AG20443 (cell line): ENCODE data around the gene MDH1B.

Source experiments
- DNase-seq: peaks from one replicate; pipeline ENCODE4 v3.0.0; 2012; ENCODE audit warnings: low spot score, mixed read lengths

Gene MDH1B

GRCh38 chr2:206693399-206694137 is 71.6 kb downstream of the MDH1B start:
- peak; percentile 67 for DNase-seq

DNA sequence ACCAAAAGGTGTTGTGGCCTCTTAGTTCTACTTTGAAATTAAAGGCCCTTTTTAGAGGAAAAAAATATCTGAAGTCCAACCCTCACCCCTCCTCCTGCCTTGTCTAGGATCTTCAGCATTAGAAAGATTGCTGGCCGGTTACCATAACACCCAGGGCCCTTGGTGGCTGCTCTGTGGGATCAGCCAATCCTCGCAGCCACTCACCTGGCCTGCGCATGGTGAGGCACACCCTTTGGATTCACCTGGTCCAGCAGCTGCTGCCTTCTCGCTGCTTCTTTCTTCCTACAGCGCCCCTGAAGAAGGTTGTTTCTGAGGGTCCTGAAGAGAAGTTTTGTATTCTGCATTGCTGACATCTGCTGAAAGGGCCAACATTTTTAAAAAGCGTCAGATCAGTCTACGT is 72.2 kb downstream of the MDH1B start:
- no peak for DNase-seq

- DNase-seq: no peak
These were observed 76.1 kb downstream of the MDH1B start for GRCh38 chr2:206688990-206689389.

- DNase-seq: no peak
These were observed 76.7 kb downstream of the MDH1B start for GRCh38 chr2:206688453-206688852.
